Measurements from ENCODE around the gene ARHGAP45. TPM values are rescaled to one million over a fixed set of nuclear protein-coding genes. Genes with fewer than 3 reads are reported as not detected.

ARHGAP45 gene
- total RNA-seq, 1 experiment from 2014 or later, result 45.3 TPM

- H3K9me2 ChIP-seq (replicated peaks; ENCODE audit: low read length), result no peaks in the 10 kb centered on the region
- no TSS peak for BruUV-seq (replicated peaks)
- peaks cover 18% of the 10 kb centered on the region for H3K4me1 ChIP-seq (ENCODE audit: insufficient read depth, low read length)
- H3K27ac ChIP-seq (ENCODE audit: low read length), result no peak overlapping the region
- no peak for DNase-seq
- no peaks in the 10 kb centered on the region for H3K27me3 ChIP-seq (ENCODE audit: low read length)
- ChIA-PET CTCF (no interaction called here), POLR2A (ENCODE audit: unreplicated experiment) (no interaction called here)
- ATAC-seq, result peak; percentile 5; the same call in 1 of the 2 replicates
- H3K4me2 ChIP-seq (ENCODE audit: low read length), result peak overlapping the region; percentile 87
- peak overlapping the region; percentile 68 for H2AFZ ChIP-seq (ENCODE audit: low read length)
- no peaks in the 10 kb centered on the region for H4K20me1 ChIP-seq (ENCODE audit: low read length)
- intact Hi-C loops (cut with micrococcal nuclease), result loop anchor here (5.0 kb wide), 1 partner anchor 35 kb away; the partner anchor contains the start of gene GPX4
- peak overlapping the region; percentile 73 for H3K4me3 ChIP-seq (ENCODE audit: low read length)
- no peaks in the 10 kb centered on the region for H3F3A ChIP-seq (ENCODE audit: low read length, unreplicated experiment)
- no peaks in the 10 kb centered on the region for H3K36me3 ChIP-seq (ENCODE audit: low read depth, low read length)
- TF ChIP-seq, protein P1, sequence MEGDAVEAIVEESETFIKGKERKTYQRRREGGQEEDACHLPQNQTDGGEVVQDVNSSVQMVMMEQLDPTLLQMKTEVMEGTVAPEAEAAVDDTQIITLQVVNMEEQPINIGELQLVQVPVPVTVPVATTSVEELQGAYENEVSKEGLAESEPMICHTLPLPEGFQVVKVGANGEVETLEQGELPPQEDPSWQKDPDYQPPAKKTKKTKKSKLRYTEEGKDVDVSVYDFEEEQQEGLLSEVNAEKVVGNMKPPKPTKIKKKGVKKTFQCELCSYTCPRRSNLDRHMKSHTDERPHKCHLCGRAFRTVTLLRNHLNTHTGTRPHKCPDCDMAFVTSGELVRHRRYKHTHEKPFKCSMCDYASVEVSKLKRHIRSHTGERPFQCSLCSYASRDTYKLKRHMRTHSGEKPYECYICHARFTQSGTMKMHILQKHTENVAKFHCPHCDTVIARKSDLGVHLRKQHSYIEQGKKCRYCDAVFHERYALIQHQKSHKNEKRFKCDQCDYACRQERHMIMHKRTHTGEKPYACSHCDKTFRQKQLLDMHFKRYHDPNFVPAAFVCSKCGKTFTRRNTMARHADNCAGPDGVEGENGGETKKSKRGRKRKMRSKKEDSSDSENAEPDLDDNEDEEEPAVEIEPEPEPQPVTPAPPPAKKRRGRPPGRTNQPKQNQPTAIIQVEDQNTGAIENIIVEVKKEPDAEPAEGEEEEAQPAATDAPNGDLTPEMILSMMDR (conservative IDR thresholded peaks at IDR 0.05; ENCODE audit: low read depth, low read length), result no peak
- TF ChIP-seq EZH2 (IDR thresholded peaks at IDR 0.05; ENCODE audit: low read length, unreplicated experiment), result no peak
- no peak for TF ChIP-seq EZH2phosphoT487 (IDR thresholded peaks at IDR 0.05; ENCODE audit: borderline replicate concordance, low read length)
- H3K9me3 ChIP-seq (ENCODE audit: low read length), result no peaks in the 10 kb centered on the region
- peak overlapping the region; percentile 49 for H3K9ac ChIP-seq (ENCODE audit: low read length)
- 0 out of 2 replicates have a peak, but pooled peaks cover 4% of the 10 kb centered on the region for H3K79me2 ChIP-seq (ENCODE audit: low read length)
These were observed 482 bp downstream of the ARHGAP45 start for GRCh38 chr19:1067341-1067957.

- ChIA-PET POLR2A (ENCODE audit: unreplicated experiment) (no interaction called here), CTCF (no interaction called here)
- no TSS peak for BruUV-seq (replicated peaks)
- Histone ChIP-seq H3K9me2 (replicated peaks; ENCODE audit: low read length) (no peaks in the 10 kb centered on the region), H3K27ac (ENCODE audit: low read length) (no peak overlapping the region), H3K9me3 (ENCODE audit: low read length) (no peaks in the 10 kb centered on the region), H3F3A (ENCODE audit: low read length, unreplicated experiment) (no peaks in the 10 kb centered on the region), H3K4me3 (ENCODE audit: low read length) (peak overlapping the region; percentile 73), H4K20me1 (ENCODE audit: low read length) (no peaks in the 10 kb centered on the region), H3K79me2 (ENCODE audit: low read length) (0 out of 2 replicates have a peak, but pooled peaks cover 4% of the 10 kb centered on the region), H3K4me1 (ENCODE audit: insufficient read depth, low read length) (peaks cover 18% of the 10 kb centered on the region), H3K9ac (ENCODE audit: low read length) (peak overlapping the region; percentile 49; the same call in 1 of the 2 replicates), H3K4me2 (ENCODE audit: low read length) (peak overlapping the region; percentile 87), H2AFZ (ENCODE audit: low read length) (no peak overlapping the region), H3K36me3 (ENCODE audit: low read depth, low read length) (no peaks in the 10 kb centered on the region), H3K27me3 (ENCODE audit: low read length) (no peaks in the 10 kb centered on the region)
- TF ChIP-seq EZH2phosphoT487 (IDR thresholded peaks at IDR 0.05; ENCODE audit: borderline replicate concordance, low read length) (no peak), EZH2 (IDR thresholded peaks at IDR 0.05; ENCODE audit: low read length, unreplicated experiment) (no peak)
- TF ChIP-seq, protein P1 (conservative IDR thresholded peaks at IDR 0.05; ENCODE audit: low read depth, low read length), result no peak
- DNase-seq, result no peak
- intact Hi-C loops (cut with micrococcal nuclease), result loop anchor here (5.0 kb wide), 1 partner anchor 34 kb away; the partner anchor contains the start of gene GPX4
- ATAC-seq, result no peak
These were observed 1.3 kb downstream of the ARHGAP45 start for GRCh38 chr19:1068009-1069001.
